B cell (primary cell): Measurements from ENCODE around the gene WDR38. TPM values are rescaled to one million over a fixed set of nuclear protein-coding genes. Genes with fewer than 3 reads are reported as not detected.

Experiments
- ATAC-seq: fragments of 200-7000 bp; cut with Tn5 transposase; one replicate; pipeline ENCODE4 v1.10.0; 2021; ENCODE audit warnings: low read depth, mild to moderate bottlenecking, moderate number of reproducible peaks, moderate library complexity
- CTCF ChIA-PET: fragments of 350-600 bp; sonication (Branson Sonifier 250); formaldehyde crosslinking; loops from one replicate; lab custom pipeline; 2021; ENCODE audit warnings: antibody characterized with exemption, inconsistent platforms; lab: Charles Lee
- POLR2A ChIA-PET: fragments of 350-600 bp; sonication (Branson Sonifier 250); formaldehyde crosslinking; loops from one replicate; lab custom pipeline; 2021; ENCODE audit warnings: antibody characterized with exemption; lab: Charles Lee
- DNase-seq: peaks from one replicate; pipeline ENCODE4 v3.0.0; 2013
- H2AFZ ChIP-seq: 2 replicates; pipeline ENCODE4 v1.6.1; 2012; ENCODE audit warnings: mild to moderate bottlenecking, low read depth, low read length; ENCODE audit not compliant: insufficient read depth, poor library complexity, severe bottlenecking
- H3K27ac ChIP-seq, 2 donors: 1 replicate in 1 of 2; 2 replicates in 1 of 2; pipeline ENCODE4 v1.5.1; 2012 to 2013; ENCODE audit warnings: low read length in 2 of 2, mild to moderate bottlenecking in 2 of 2, moderate library complexity in 1 of 2
- H3K27me3 ChIP-seq, 4 experiments: fragments of 200-600 bp in 1 of 4; sonication (generic) in 1 of 4; replicated peaks in 1 of 4; 1 replicate in 2 of 4; 2 replicates in 2 of 4; pipeline versions ENCODE4 v1.6.1 to v1.7.0; 2013 to 2016; ENCODE audit warnings: low read length in 3 of 4, mild to moderate bottlenecking in 2 of 4, mixed read lengths in 1 of 4, moderate library complexity in 1 of 4; ENCODE audit not compliant: insufficient read depth in 4 of 4, control insufficient read depth in 3 of 4; ENCODE audit errors: control extremely low read depth in 1 of 4
- H3K36me3 ChIP-seq, 2 experiments: replicated peaks in 1 of 2; 1 replicate in 1 of 2; 2 replicates in 1 of 2; pipeline versions ENCODE4 v1.6.1 to v1.7.1; 2013; ENCODE audit warnings: low read length in 1 of 2; ENCODE audit not compliant: insufficient read depth in 2 of 2, control insufficient read depth in 1 of 2; ENCODE audit errors: control extremely low read depth in 1 of 2, extremely low read depth in 1 of 2
- H3K4me1 ChIP-seq, 2 donors: fragments of 200-600 bp in 1 of 2; sonication (generic) in 1 of 2; 1 replicate in 1 of 2; 2 replicates in 1 of 2; pipeline versions ENCODE4 v1.5.1 to v1.6.1; 2013 to 2017; ENCODE audit warnings: low read length in 2 of 2; ENCODE audit not compliant: control insufficient read depth in 2 of 2, insufficient read depth in 2 of 2
- H3K4me2 ChIP-seq: replicated peaks from 2 replicates; pipeline ENCODE3; 2012; ENCODE audit warnings: mild to moderate bottlenecking, low read depth, low read length; ENCODE audit not compliant: poor library complexity, severe bottlenecking
- H3K4me3 ChIP-seq, 5 experiments: fragments of 200-600 bp in 1 of 5; sonication (generic) in 1 of 5; 1 replicate in 3 of 5; 2 replicates in 2 of 5; pipeline versions ENCODE4 v1.5.1 to v1.7.0; 2011 to 2016; ENCODE audit warnings: low read length in 4 of 5, mild to moderate bottlenecking in 4 of 5, low read depth in 2 of 5, control low read depth in 1 of 5, moderate library complexity in 1 of 5; ENCODE audit not compliant: insufficient read depth in 1 of 5; ENCODE audit errors: control extremely low read depth in 1 of 5, extremely low read depth in 1 of 5
- H3K79me2 ChIP-seq: fragments of 200-600 bp; sonication (generic); one replicate; pipeline ENCODE4 v1.6.0; 2016; ENCODE audit warnings: low read length; ENCODE audit not compliant: control insufficient read depth, insufficient read depth
- H3K9ac ChIP-seq: fragments of 200-600 bp; sonication (generic); 2 replicates; pipeline ENCODE4 v1.6.1; 2017; ENCODE audit warnings: mild to moderate bottlenecking, low read length, moderate library complexity
- H3K9me3 ChIP-seq, 3 donors: one replicate each; pipeline versions ENCODE4 v1.6.1 to v1.7.1; 2013; ENCODE audit warnings: low read length in 2 of 3; ENCODE audit not compliant: control insufficient read depth in 2 of 3, insufficient read depth in 1 of 3; ENCODE audit errors: control extremely low read depth in 1 of 3
- H4K20me1 ChIP-seq: 2 replicates; pipeline ENCODE4 v1.6.0; 2012; ENCODE audit warnings: mild to moderate bottlenecking, low read length; ENCODE audit not compliant: insufficient read depth, control insufficient read depth, poor library complexity, severe bottlenecking
- H3K27ac Mint-ChIP-seq: one replicate; pipeline ENCODE4 v1.8.0; 2021; ENCODE audit warnings: mixed read lengths
- H3K27me3 Mint-ChIP-seq: one replicate; pipeline ENCODE4 v1.8.0; 2021; ENCODE audit warnings: mixed read lengths
- H3K4me1 Mint-ChIP-seq: one replicate; pipeline ENCODE4 v1.8.0; 2021; ENCODE audit warnings: mixed read lengths
- H3K4me3 Mint-ChIP-seq: one replicate; pipeline ENCODE4 v1.8.0; 2021; ENCODE audit warnings: mixed read lengths
- H3K9me3 Mint-ChIP-seq: one replicate; pipeline ENCODE4 v1.8.0; 2022; ENCODE audit warnings: mixed read lengths; ENCODE audit not compliant: insufficient read depth
- EZH2 ChIP-seq: IDR thresholded peaks from 2 replicates; pipeline ENCODE4 v1.6.1; 2012; ENCODE audit warnings: borderline replicate concordance, low read depth, mild to moderate bottlenecking, moderate library complexity, low read length; ENCODE audit not compliant: insufficient read depth, poor library complexity, severe bottlenecking
- WGBS: methylation state at CpG from one replicate; pipeline ENCODE4 v1.1.5; 2013; ENCODE audit warnings: missing lambda C conversion rate; ENCODE audit not compliant: insufficient coverage; 5-methylcytosine and 5-hydroxymethylcytosine counted together
- intact Hi-C: fragments of 100-400 bp; cut with micrococcal nuclease; formaldehyde crosslinking; loops from one replicate; pipeline ENCODE4 v1.10.0; 2022
- polyA plus RNA-seq: library from polyadenylated mRNA; depleted of rRNA; stranded (reverse); fragments of >200 nt; gene quantifications from 2 replicates; pipeline ENCODE4 v1.2.3, GENCODE V29; 2012
- total RNA-seq, 2 donors: library from RNA; stranded (reverse); fragments of 120-200 nt in 1 of 2; gene quantifications; 1 replicate in 1 of 2; 2 replicates in 1 of 2; pipeline versions ENCODE4 v1.2.3 to v1.2.4, GENCODE V29; 2013 to 2022
- TF ChIP-seq, protein P1 (sequence below): fragments of 200-600 bp; IDR thresholded peaks from one replicate; pipeline ENCODE4 v1.8.0; 2022; ENCODE audit warnings: antibody characterized with exemption, mild to moderate bottlenecking

Gene WDR38
- total and polyA plus RNA-seq, 2 donors (not counting 1 experiment from before 2014, with no cell fraction given): not detected

DNA sequence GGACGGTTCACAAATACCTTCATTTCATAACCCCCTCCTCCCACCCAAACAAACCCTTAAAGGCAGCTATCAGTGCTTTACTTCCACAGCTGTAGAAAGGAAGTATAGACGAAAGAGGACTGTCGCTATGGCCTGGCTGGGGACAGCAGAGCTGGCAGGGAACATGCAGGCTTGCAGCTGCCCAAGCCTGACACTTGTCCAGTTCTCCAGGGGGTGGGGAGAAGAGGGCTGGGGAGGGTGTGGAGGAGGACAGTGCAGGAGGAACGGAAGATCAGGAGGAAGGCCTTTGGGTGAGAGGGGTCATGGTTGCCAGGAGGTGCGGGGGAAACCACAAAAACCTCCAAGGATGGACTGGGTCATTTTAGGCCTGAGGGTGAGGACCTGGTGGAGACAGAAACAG is 34.6 kb downstream of the WDR38 start:
- no peak overlapping the region for H3K4me2 ChIP-seq
- H2AFZ ChIP-seq: no peak overlapping the region
- H3K79me2 ChIP-seq: no peaks in the 10 kb centered on the region
- H3K9me3 ChIP-seq: no peaks in the 10 kb centered on the region
- Mint-ChIP-seq H3K4me1 (no peaks in the 10 kb centered on the region), H3K4me3 (no peak overlapping the region), H3K27me3 (no peaks in the 10 kb centered on the region), H3K9me3 (no peaks in the 10 kb centered on the region), H3K27ac (no peak overlapping the region)
- H3K4me3 ChIP-seq: no peak overlapping the region
- peaks cover 0 to 64% of the 10 kb centered on the region in 2 experiments for H3K36me3 ChIP-seq
- no peak overlapping the region for H3K9ac ChIP-seq
- no peaks in the 10 kb centered on the region for H3K27me3 ChIP-seq
- ChIA-PET CTCF (no interaction called here), POLR2A (no interaction called here)
- H3K27ac ChIP-seq: no peak overlapping the region
- 79% methylated on average over 3 of the region's 5 CpGs for WGBS
- TF ChIP-seq, protein P1, sequence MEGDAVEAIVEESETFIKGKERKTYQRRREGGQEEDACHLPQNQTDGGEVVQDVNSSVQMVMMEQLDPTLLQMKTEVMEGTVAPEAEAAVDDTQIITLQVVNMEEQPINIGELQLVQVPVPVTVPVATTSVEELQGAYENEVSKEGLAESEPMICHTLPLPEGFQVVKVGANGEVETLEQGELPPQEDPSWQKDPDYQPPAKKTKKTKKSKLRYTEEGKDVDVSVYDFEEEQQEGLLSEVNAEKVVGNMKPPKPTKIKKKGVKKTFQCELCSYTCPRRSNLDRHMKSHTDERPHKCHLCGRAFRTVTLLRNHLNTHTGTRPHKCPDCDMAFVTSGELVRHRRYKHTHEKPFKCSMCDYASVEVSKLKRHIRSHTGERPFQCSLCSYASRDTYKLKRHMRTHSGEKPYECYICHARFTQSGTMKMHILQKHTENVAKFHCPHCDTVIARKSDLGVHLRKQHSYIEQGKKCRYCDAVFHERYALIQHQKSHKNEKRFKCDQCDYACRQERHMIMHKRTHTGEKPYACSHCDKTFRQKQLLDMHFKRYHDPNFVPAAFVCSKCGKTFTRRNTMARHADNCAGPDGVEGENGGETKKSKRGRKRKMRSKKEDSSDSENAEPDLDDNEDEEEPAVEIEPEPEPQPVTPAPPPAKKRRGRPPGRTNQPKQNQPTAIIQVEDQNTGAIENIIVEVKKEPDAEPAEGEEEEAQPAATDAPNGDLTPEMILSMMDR: no peak
- no peak for TF ChIP-seq EZH2
- H3K4me1 ChIP-seq: no peaks in the 10 kb centered on the region
- no peak for ATAC-seq
- no peaks in the 10 kb centered on the region for H4K20me1 ChIP-seq
- intact Hi-C loops: no loop called here
- no peak for DNase-seq

DNA sequence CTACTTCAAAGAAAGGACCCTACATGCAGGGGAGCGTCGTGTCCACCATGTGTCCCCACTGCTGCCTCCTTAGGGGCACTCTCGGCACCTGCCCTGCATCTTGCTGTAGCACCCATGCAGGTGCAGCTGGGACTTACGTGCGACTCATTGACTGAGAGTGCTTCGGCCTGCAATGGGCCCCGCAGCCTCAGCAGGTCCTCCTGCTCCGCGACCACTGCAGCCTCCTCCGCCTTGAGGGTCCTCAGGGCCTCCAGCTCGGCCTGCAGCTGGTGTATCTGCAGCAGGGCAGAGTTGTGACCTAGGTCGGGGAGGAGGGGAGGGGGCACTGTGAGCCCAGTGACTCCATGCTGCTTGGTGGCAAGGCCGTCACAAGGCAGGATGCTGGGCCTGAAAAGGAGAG is 35.7 kb downstream of the WDR38 start:
- 97% methylated on average over 13 of the region's 13 CpGs for WGBS
- no peak for ATAC-seq
- no peaks in the 10 kb centered on the region for H3K4me1 ChIP-seq

More for the DNA sequence above, 35.7 kb downstream of the WDR38 start:
- Histone ChIP-seq H3K4me2 (no peak overlapping the region), H3K9ac (no peak overlapping the region), H3K27ac (no peak overlapping the region), H4K20me1 (no peaks in the 10 kb centered on the region), H3K27me3 (no peaks in the 10 kb centered on the region), H3K9me3 (no peaks in the 10 kb centered on the region), H3K79me2 (no peaks in the 10 kb centered on the region), H3K4me3 (no peak overlapping the region), H3K36me3 (peaks cover 0 to 76% of the 10 kb centered on the region in 2 experiments), H2AFZ (no peak overlapping the region)
- Mint-ChIP-seq H3K27ac (no peak overlapping the region), H3K4me1 (no peaks in the 10 kb centered on the region), H3K9me3 (no peaks in the 10 kb centered on the region), H3K27me3 (no peaks in the 10 kb centered on the region), H3K4me3 (no peak overlapping the region)
- intact Hi-C loops: no loop called here
- no peak for DNase-seq
- POLR2A ChIA-PET: no interaction called here
- CTCF ChIA-PET: no interaction called here
- TF ChIP-seq, protein P1: no peak
- no peak for TF ChIP-seq EZH2
